HUES48 (cell line): Measurements from ENCODE around the gene SF3A2.
A peak's percentile ranks its signal among the peaks of the same experiment; 100 is the strongest.

ENCODE experiments used
- H3K27ac ChIP-seq: one replicate; pipeline ENCODE4 v1.7.0; 2013; ENCODE audit warnings: low read depth, low read length, inconsistent platforms
- H3K27me3 ChIP-seq: 2 replicates; pipeline ENCODE4 v1.6.1; 2013; ENCODE audit warnings: mild to moderate bottlenecking, low read length; ENCODE audit not compliant: control insufficient read depth, insufficient read depth
- H3K36me3 ChIP-seq: 2 replicates; pipeline ENCODE4 v1.6.1; 2013; ENCODE audit warnings: low read length; ENCODE audit not compliant: control insufficient read depth, insufficient read depth
- H3K4me1 ChIP-seq: 2 replicates; pipeline ENCODE4 v1.6.1; 2013; ENCODE audit warnings: mild to moderate bottlenecking, low read length; ENCODE audit not compliant: control insufficient read depth, insufficient read depth
- H3K4me3 ChIP-seq: 2 replicates; pipeline ENCODE4 v1.5.1; 2013; ENCODE audit warnings: mild to moderate bottlenecking, low read depth, low read length
- H3K9ac ChIP-seq: 2 replicates; pipeline ENCODE4 v1.6.1; 2013; ENCODE audit warnings: mild to moderate bottlenecking, low read depth, low read length, moderate library complexity
- H3K9me3 ChIP-seq: 2 replicates; pipeline ENCODE4 v1.6.1; 2013; ENCODE audit warnings: low read length; ENCODE audit not compliant: control insufficient read depth, insufficient read depth

Gene SF3A2

DNA sequence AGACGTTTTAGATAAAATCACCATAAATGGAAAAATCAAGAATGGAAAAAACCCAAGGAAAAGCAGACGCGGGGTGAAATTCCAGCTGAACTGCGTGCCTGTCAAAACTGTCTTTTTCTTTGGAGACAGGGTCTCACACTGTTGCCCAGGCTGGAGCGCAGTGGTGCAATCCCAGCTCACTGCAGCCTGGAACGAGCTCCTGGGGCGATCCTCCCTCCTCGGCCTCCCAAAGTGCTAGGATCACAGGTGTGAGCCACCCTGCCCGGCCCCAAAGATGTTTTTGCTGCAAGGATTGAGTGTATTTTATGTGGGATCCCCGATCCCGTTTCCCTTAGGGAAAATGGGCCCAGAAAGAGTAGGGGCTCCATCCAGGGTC is 46.2 kb downstream of the SF3A2 start:
- H3K9ac ChIP-seq: no peak overlapping the region

DNA sequence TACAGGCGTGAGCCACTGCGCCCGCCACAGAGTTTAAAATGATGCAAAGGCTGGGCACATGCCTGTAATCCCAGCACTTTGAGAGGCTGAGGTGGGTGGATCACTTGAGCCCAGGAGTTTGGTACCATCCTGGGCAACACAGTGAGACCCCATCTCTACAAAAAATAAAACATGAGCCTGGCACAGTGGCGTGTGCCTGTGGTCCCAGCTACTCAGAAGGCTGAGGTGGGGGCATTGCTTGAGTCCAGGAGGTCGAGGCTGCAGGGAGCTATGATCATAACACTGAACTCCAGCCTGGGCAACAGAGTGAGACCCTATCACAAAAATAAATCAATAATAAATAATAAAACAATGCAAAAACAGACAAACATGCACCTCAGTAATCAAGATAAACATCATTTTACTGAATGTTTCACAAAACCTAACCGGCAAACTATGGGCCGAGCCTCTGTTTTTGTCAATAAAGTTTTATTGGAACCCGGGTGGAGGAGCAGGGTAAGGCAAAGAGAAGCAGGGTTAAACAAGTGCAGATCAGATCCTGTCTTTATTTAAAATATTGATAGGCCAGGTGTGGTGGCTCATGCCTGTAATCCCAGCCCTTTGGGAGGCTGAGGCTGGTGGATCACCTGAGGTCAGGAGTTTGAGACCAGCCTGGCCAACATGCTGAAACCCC is 47.3 kb downstream of the SF3A2 start:
- H3K4me3 ChIP-seq: no peak overlapping the region
- no peaks in the 10 kb centered on the region for H3K9me3 ChIP-seq
- H3K4me1 ChIP-seq: no peaks in the 10 kb centered on the region
- peaks cover 41% of the 10 kb centered on the region for H3K27me3 ChIP-seq
- H3K27ac ChIP-seq: no peak overlapping the region
- H3K36me3 ChIP-seq: no peaks in the 10 kb centered on the region
- no peak overlapping the region for H3K9ac ChIP-seq

More for the DNA sequence above, 46.2 kb downstream of the SF3A2 start:
- Histone ChIP-seq H3K27me3 (peaks cover 30% of the 10 kb centered on the region), H3K9me3 (no peaks in the 10 kb centered on the region), H3K4me3 (0 out of 2 replicates have a peak overlapping the region, but pooled peaks have one; percentile 57), H3K36me3 (no peaks in the 10 kb centered on the region), H3K27ac (no peak overlapping the region), H3K4me1 (no peaks in the 10 kb centered on the region)

DNA sequence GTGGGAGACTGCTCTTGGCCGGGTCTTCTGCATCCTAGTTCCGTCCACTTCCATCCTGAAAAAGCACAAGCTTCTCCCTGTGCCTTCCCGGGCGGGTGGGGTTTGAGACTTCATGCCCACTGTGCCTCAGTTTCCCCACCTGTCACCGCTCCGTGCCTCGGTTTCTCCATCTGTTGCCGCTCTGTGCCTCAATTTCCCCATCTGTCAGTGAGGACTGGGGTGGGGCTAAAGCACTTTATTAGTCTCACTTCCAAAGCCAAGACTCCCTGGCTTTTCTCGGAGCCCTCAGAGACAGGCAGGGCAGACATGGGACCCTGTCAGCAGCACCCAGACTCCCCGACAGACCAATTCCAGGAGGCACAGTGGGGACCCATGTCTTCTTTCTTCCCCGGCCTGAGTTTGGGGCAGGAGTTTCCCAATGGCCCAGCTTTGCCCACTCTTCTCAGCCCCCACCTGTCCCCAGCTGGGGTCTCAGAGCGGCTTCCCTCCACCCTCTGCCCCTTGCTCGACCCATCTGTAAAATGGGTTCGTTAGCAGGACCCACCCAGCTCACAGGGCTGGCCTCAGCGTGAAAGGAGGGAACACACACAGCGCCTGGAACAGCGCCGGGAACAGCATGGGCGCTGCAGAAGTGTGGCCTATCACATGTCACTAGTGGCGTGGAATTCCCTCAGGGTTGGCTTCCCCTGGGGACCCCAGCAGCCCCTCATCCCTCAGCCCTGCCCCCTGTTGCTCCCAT is 49.9 kb downstream of the SF3A2 start:
- Histone ChIP-seq H3K4me3 (no peak overlapping the region), H3K27ac (no peak overlapping the region), H3K27me3 (peaks cover 66% of the 10 kb centered on the region), H3K4me1 (no peaks in the 10 kb centered on the region; the same call in 1 of the 2 replicates), H3K36me3 (no peaks in the 10 kb centered on the region), H3K9me3 (no peaks in the 10 kb centered on the region), H3K9ac (no peak overlapping the region)

DNA sequence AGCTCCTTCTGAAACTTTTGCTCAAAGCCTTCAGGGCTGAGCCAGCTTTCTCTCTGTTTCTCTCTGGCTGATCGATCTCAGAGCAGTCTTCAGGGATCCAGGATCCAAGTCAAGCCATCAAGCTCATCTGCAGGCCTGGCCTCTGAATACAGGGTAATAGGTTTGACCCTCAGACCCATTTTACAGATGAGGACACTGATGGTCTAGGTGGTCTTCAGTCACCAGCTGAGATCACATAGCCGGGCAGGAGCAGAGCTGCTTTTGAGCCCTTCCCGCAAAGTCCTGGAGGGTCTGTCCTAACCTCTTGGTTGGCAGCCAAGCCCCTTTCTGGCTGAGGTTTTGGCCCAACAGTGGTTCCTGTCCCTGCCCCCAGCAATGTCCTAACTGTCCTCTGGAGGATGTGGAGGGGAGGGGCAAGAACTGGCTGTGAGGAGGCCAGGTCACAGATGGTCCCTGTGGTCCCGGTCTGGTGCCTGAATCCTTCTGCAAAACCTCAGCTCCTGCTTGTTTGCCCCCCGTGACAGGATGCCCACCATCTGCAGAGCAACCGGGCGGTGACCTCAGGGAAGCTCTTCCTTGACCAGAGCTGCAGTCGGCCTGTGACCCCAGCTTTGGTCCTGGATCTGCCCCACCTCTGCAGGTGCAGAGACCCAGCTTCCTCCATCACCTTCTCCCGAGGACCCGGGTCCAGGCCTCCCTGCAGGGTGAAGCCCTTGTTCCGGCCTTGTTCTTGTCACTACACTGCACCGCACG is 51.1 kb downstream of the SF3A2 start:
- H3K4me1 ChIP-seq: no peaks in the 10 kb centered on the region; the same call in 1 of the 2 replicates
- no peak overlapping the region for H3K4me3 ChIP-seq
- H3K27ac ChIP-seq: no peak overlapping the region
- H3K27me3 ChIP-seq: peaks cover 66% of the 10 kb centered on the region
- no peaks in the 10 kb centered on the region for H3K9me3 ChIP-seq
- H3K9ac ChIP-seq: no peak overlapping the region
- H3K36me3 ChIP-seq: no peaks in the 10 kb centered on the region

DNA sequence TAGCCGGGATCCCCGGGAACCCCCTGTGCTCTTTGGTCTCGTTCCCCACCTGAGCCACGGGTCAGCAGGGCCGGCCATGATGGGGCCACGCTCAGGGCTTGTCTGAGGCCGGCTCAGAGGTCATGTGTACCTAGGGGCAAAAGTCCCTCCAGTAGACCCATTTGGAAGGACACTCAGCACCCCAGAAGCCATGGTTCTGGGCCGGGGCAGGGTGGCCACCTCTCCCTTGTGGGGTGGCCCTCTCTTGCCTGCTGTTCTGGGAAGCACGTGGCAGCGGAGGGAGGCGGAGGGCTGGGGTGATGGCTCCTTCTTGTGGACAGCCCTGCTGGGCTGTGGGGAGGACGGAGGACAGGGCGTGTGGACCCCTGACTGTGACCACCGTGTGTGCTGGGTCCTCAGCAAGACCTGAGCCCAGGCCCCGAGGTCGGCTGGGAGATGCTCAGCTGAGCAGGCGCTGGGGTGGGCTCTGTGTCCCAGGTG is 51.8 kb downstream of the SF3A2 start:
- Histone ChIP-seq H3K27ac (no peak overlapping the region), H3K36me3 (no peaks in the 10 kb centered on the region), H3K9me3 (no peaks in the 10 kb centered on the region), H3K4me1 (no peaks in the 10 kb centered on the region; the same call in 1 of the 2 replicates), H3K4me3 (no peak overlapping the region), H3K9ac (no peak overlapping the region), H3K27me3 (peaks cover 65% of the 10 kb centered on the region)

DNA sequence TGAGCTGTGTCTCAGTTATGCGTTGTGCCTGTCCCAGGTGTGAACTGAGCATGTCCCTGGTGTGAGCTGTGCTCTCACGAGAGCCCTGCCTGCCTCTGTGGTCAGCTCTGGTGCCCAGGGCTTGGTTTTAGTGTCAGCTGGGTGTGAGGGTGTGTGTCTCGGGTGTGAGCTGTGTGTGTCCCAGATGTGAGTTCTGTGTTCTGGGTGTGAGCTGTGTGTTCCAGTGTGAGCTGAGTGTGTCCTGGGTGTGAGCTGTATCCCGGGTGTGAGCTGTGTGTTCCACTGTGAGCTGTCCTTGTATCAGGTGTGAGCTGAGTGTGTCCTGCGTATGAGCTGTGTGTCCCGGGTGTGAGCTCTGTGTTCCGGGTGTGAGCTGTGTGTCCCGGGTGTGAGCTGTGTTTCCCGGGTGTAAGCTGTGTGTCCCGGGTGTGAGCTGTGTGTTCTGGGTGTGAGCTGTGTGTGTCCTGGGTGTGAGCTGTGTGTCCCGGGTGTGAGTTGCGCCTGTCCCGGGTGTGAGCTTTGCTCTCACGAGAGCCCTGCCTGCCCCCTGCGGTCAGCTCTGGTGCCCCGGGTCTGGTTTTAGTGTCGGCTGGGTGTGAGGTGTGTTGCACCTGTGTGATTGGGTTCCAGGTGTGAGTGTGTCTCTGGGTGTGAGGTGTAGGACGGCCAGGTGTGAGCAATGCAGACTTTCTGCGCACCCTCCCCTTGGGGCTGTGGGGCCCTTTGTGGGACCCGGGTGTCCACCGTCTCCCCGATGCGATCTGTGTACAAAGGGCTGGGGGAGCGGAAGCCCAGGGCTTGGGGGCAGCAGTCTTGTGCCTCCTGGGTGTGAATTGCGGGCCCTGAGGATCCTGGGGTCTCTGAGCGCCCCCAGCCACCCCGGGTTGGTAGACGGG is 52.4 kb downstream of the SF3A2 start:
- H3K9me3 ChIP-seq: no peaks in the 10 kb centered on the region
- no peak overlapping the region for H3K4me3 ChIP-seq
- no peaks in the 10 kb centered on the region for H3K36me3 ChIP-seq
- no peaks in the 10 kb centered on the region; the same call in 1 of the 2 replicates for H3K4me1 ChIP-seq
- H3K9ac ChIP-seq: no peak overlapping the region
- H3K27me3 ChIP-seq: peaks cover 71% of the 10 kb centered on the region
- H3K27ac ChIP-seq: no peak overlapping the region

DNA sequence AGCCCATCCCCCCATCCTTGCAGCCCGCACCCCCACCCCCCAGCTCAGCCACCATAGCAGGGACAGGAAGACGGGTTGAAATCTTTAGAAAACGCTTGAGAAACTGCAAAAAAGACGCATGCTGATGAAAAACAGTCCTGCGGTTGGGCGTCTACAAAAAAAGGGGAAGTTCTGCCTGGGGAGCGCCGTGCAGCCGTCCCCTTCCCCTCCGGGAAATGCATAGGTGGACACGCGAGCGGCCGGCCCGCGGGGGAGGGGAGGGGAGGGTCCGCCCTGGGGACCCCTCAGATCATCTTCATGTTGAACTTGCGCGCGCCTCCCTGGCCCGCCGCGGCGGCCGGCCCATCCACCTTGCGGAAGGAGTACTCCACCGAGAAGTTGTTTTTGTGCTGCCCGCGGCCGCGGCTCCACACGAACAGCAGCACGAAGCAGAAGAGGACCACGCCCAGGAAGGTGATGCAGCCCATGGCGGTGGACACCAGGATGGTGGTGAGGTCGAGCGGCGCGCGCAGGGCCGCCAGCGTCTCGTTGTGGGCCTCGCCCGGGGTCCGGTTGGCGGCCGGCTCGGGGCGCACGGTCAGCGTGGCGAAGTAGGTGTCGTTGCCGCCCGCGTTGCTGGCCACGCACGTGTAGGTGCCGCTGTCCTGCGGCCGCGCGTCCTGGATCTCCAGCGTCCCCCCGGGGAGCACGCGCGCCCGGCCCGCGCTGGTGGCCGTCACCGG is 53.3 kb downstream of the SF3A2 start:
- Histone ChIP-seq H3K9me3 (no peaks in the 10 kb centered on the region), H3K27ac (no peak overlapping the region), H3K4me1 (no peaks in the 10 kb centered on the region; the same call in 1 of the 2 replicates), H3K9ac (no peak overlapping the region), H3K4me3 (peak overlapping the region; percentile 30; the same call in 1 of the 2 replicates), H3K36me3 (no peaks in the 10 kb centered on the region), H3K27me3 (peaks cover 76% of the 10 kb centered on the region)

DNA sequence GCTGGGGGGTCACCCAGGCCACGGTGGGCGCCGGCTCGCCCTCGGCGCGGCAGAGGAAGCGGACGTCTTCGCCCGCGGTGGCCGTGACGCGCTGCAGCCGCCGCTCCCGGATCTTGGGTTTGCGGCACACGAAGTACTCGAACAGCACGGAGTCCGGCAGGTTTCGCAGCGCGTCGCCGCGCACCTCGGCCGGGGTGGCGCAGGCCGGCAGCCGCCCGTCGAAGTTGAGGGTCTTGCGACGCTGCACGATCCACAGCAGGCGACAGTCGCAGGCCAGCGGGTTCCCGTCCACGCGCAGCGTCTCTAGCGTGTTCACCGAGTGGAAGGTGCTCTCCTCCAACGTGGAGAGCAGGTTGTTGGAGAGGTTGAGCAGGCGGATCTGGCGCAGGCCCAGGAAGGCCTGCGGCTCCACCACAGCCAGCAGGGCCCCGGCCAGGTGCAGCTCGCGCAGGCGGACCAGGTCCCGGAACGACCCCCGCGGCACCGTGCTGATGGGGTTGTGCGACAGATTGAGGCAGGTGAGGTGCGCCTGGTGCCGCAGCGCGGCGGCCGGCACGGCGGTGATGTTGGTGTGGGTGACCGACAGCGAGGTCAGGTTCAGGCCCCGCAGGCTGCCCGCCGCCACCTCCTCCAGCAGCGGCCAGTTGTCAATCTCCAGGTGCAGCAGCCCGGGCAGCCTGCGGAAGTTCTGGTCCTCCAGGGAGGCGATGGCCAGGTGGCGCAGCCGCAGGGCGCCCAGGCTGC is 54.0 kb downstream of the SF3A2 start:
- Histone ChIP-seq H3K9ac (no peak overlapping the region), H3K9me3 (no peaks in the 10 kb centered on the region), H3K27ac (no peak overlapping the region), H3K36me3 (no peaks in the 10 kb centered on the region), H3K27me3 (peaks cover 76% of the 10 kb centered on the region), H3K4me1 (peaks cover 2% of the 10 kb centered on the region; the same call in 1 of the 2 replicates), H3K4me3 (peak overlapping the region; percentile 30)

DNA sequence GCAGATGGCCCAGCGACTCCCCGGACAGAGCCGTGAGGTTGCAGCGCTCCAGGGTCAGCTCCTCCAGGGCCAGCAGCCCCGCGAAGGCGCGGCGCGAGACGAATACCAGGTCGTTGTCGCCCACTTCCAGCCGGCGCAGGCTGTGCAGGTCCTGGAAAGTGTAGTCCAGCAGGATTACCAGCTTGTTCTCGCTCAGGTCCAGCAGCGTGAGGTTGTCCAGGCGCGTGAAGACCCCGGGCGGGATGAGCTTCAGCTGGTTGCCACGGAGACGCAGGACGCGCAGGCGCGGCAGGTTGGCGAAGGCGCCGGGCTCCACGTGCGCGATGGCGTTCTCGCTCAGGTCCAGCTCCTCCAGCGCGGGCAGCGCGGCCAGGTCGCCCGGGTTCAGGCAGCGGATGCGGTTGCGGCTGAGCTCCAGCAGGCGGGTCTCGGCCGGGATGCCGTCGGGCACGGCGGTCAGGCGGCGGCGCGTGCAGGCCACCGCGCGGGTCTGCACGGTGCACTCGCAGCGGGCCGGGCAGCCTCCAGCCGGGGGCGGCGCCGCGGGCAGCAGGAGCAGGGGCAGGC is 54.6 kb downstream of the SF3A2 start:
- H3K4me3 ChIP-seq: peak overlapping the region; percentile 30

More for the DNA sequence above, 54.6 kb downstream of the SF3A2 start:
- Histone ChIP-seq H3K9ac (no peak overlapping the region), H3K9me3 (no peaks in the 10 kb centered on the region), H3K27ac (no peak overlapping the region), H3K36me3 (no peaks in the 10 kb centered on the region), H3K27me3 (peaks cover 75% of the 10 kb centered on the region), H3K4me1 (peaks cover 2% of the 10 kb centered on the region; the same call in 1 of the 2 replicates)
